ENCODE results near the gene ADAMTS17.

DNA sequence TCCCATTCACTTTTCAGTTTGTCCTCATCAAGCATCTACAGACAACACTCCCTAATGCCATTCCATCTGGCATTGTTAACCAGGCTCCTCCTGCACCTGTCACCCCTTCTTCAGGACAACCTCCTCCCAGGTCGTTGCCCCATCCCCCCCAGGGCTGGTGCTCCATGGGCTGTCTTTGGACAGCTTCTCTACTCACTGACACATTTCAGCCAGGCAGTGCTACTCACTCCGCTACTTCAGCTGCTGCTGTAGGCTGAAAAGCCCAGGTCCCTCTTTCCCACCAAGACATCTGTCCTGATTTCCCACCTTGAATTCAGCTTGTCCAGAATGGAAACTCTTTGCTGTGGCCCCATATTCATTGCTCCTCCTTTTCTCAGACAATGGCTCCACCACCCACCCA is 61.9 kb downstream of the ADAMTS17 start:
- TF ChIP-seq, protein P1, sequence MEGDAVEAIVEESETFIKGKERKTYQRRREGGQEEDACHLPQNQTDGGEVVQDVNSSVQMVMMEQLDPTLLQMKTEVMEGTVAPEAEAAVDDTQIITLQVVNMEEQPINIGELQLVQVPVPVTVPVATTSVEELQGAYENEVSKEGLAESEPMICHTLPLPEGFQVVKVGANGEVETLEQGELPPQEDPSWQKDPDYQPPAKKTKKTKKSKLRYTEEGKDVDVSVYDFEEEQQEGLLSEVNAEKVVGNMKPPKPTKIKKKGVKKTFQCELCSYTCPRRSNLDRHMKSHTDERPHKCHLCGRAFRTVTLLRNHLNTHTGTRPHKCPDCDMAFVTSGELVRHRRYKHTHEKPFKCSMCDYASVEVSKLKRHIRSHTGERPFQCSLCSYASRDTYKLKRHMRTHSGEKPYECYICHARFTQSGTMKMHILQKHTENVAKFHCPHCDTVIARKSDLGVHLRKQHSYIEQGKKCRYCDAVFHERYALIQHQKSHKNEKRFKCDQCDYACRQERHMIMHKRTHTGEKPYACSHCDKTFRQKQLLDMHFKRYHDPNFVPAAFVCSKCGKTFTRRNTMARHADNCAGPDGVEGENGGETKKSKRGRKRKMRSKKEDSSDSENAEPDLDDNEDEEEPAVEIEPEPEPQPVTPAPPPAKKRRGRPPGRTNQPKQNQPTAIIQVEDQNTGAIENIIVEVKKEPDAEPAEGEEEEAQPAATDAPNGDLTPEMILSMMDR (IDR thresholded peaks at IDR 0.05; ENCODE audit: low read depth, low read length): no peak
- TF ChIP-seq, protein P2, sequence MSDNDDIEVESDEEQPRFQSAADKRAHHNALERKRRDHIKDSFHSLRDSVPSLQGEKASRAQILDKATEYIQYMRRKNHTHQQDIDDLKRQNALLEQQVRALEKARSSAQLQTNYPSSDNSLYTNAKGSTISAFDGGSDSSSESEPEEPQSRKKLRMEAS (IDR thresholded peaks at IDR 0.05; ENCODE audit: low read depth, low read length): no peak
- no peak for TF ChIP-seq POLR2A (IDR thresholded peaks at IDR 0.05; ENCODE audit: extremely low read depth, insufficient read length)
- no peak for TF ChIP-seq MYC (IDR thresholded peaks at IDR 0.05; ENCODE audit: low read depth, low read length)
